Stomach (tissue), 9 donors: Measurements from ENCODE around the gene GAGE12J. TPM values are rescaled to one million over a fixed set of nuclear protein-coding genes. Genes with fewer than 3 reads are reported as not detected.

Experiments used
- DNase-seq, 2 donors: peaks; one replicate each; pipeline versions ENCODE4 v3.0.0 to v3.0.0-alpha.2; 2013 to 2019
- H3K27ac ChIP-seq, 5 donors: fragments of 200-600 bp in 4 of 5; sonication (generic) in 4 of 5; one replicate each; pipeline ENCODE4 v1.5.1; 2013 to 2019; ENCODE audit warnings: mild to moderate bottlenecking in 1 of 5, moderate library complexity in 1 of 5
- H3K27me3 ChIP-seq, 3 donors: fragments of 200-600 bp; sonication (generic); one replicate each; pipeline ENCODE4 v1.5.1; 2017 to 2019; ENCODE audit warnings: mixed run types in 1 of 3
- H3K36me3 ChIP-seq, 4 donors: fragments of 200-600 bp; sonication (generic); 1 replicate in 3 of 4; 2 replicates in 1 of 4; pipeline ENCODE4 v1.5.1; 2016 to 2019
- H3K4me1 ChIP-seq, 4 donors: fragments of 200-600 bp; sonication (generic); one replicate each; pipeline ENCODE4 v1.5.1; 2016 to 2019
- H3K4me3 ChIP-seq, 4 donors: fragments of 200-600 bp; sonication (generic) in 3 of 4; one replicate each; pipeline ENCODE4 v1.5.1; 2016 to 2019; ENCODE audit warnings: mild to moderate bottlenecking in 1 of 4
- H3K9me3 ChIP-seq, 4 donors: fragments of 200-600 bp; sonication (generic); one replicate each; pipeline ENCODE4 v1.5.1; 2016 to 2019
- CTCF ChIP-seq, 7 experiments: fragments of 450-650 bp in 4 of 7; fragments of 200-600 bp in 3 of 7; sonication (generic) in 3 of 7; IDR thresholded peaks; one replicate each; pipeline ENCODE4 v1.5.1; 2016 to 2019; ENCODE audit warnings: antibody characterized with exemption in 7 of 7, control low read depth in 2 of 7, mild to moderate bottlenecking in 1 of 7
- EP300 ChIP-seq: sonication (generic); formaldehyde crosslinking; IDR thresholded peaks from one replicate; pipeline ENCODE4 v1.6.1; 2017; ENCODE audit warnings: antibody characterized with exemption
- POLR2A ChIP-seq, 4 donors: fragments of 450-650 bp; IDR thresholded peaks; one replicate each; pipeline ENCODE4 v1.6.1; 2016; ENCODE audit warnings: antibody characterized with exemption in 4 of 4, control low read depth in 2 of 4, mild to moderate bottlenecking in 1 of 4, moderate library complexity in 1 of 4
- POLR2AphosphoS5 ChIP-seq, 3 donors: sonication (generic); formaldehyde crosslinking; IDR thresholded peaks; one replicate each; pipeline ENCODE4 v1.6.1; 2016; ENCODE audit warnings: antibody characterized with exemption in 3 of 3
- WGBS, 5 donors: extraction: QIAGEN DNeasy Blood & Tissue Kit in 3 of 5; methylation state at CpG; one replicate each; pipeline versions ENCODE4 v1.1.5 to v1.1.7; 2013 to 2018; 5-methylcytosine and 5-hydroxymethylcytosine counted together
- intact Hi-C: fragments of 100-400 bp; cut with DNase I; formaldehyde crosslinking; loops from one replicate; pipeline ENCODE4 v1.15.1; 2023; ENCODE audit warnings: low total_unique reads
- polyA plus RNA-seq, 3 donors: library from polyadenylated mRNA; stranded (reverse); fragments of 200-250 nt; gene quantifications; one replicate each; pipeline ENCODE4 v1.2.3, GENCODE V29; 2013
- total RNA-seq, 5 donors: library from RNA; depleted of rRNA; stranded (reverse); fragments of >200 nt; gene quantifications; one replicate each; pipeline versions ENCODE4 v1.1.0 to v1.2.3, GENCODE V29; 2014 to 2016
- donor health status: healthy with polysubstance abuse.
- donor health status: Bipolar disorder and iron deficiency.
- donor health status: healthy.

Gene GAGE12J
- total and polyA plus RNA-seq, 8 donors, result not detected

GRCh38 chrX:49276671-49277534 lies 44.9 kb upstream of the GAGE12J start:
- Histone ChIP-seq H3K27me3 (peaks cover 0 to 2% (median 0%) of the 10 kb centered on the region in 3 donors), H3K4me1 (peaks cover 0 to 28% (median 15%) of the 10 kb centered on the region in 4 donors), H3K36me3 (no peaks in the 10 kb centered on the region), H3K27ac (peak overlapping the region in 1 of 5 donors; percentile 32), H3K4me3 (no peak overlapping the region), H3K9me3 (no peaks in the 10 kb centered on the region)
- DNase-seq, result peak in 1 of 2 donors; percentile 32
- intact Hi-C loops, result no loop called here
- no peak for TF ChIP-seq POLR2A (IDR thresholded peaks at IDR 0.05)
- TF ChIP-seq EP300, result no peak
- TF ChIP-seq CTCF (IDR thresholded peaks at IDR 0.05), result no peak
- no peak for TF ChIP-seq POLR2AphosphoS5 (IDR thresholded peaks at IDR 0.05)
- 49 to 72% (median 70%) methylated on average over 11 to 19 of the region's 19 CpGs for WGBS, 5 donors

- Histone ChIP-seq H3K9me3 (no peaks in the 10 kb centered on the region), H3K36me3 (no peaks in the 10 kb centered on the region), H3K4me3 (no peak overlapping the region), H3K27me3 (peaks cover 0 to 4% (median 0%) of the 10 kb centered on the region in 3 donors), H3K4me1 (peaks cover 0 to 22% (median 9%) of the 10 kb centered on the region in 4 donors), H3K27ac (peak overlapping the region in 1 of 5 donors; percentile 32)
- WGBS, 5 donors, result 39 to 61% (median 53%) methylated on average over 3 of the region's 3 CpGs
- TF ChIP-seq CTCF (IDR thresholded peaks at IDR 0.05), result no peak
- TF ChIP-seq EP300, result no peak
- TF ChIP-seq POLR2A (IDR thresholded peaks at IDR 0.05), result no peak
- no peak for TF ChIP-seq POLR2AphosphoS5 (IDR thresholded peaks at IDR 0.05)
- no peak for DNase-seq
- intact Hi-C loops, result no loop called here
These were observed 44.4 kb upstream of the GAGE12J start for GRCh38 chrX:49277535-49277830.

- WGBS, 5 donors, result 79 to 90% (median 88%) methylated on average over 3 of the region's 3 CpGs
- Histone ChIP-seq H3K4me3 (no peak overlapping the region), H3K27ac (peak overlapping the region in 1 of 5 donors; percentile 32), H3K9me3 (no peaks in the 10 kb centered on the region), H3K4me1 (peaks cover 0 to 16% (median 8%) of the 10 kb centered on the region in 4 donors), H3K36me3 (no peaks in the 10 kb centered on the region), H3K27me3 (peaks cover 0 to 4% (median 0%) of the 10 kb centered on the region in 3 donors)
- DNase-seq, result no peak
- TF ChIP-seq EP300 (no peak), POLR2AphosphoS5 (IDR thresholded peaks at IDR 0.05) (no peak), POLR2A (IDR thresholded peaks at IDR 0.05) (no peak), CTCF (IDR thresholded peaks at IDR 0.05) (no peak)
- intact Hi-C loops, result no loop called here
These were observed 43.8 kb upstream of the GAGE12J start for GRCh38 chrX:49278081-49278480.

- WGBS, 5 donors, result 18 to 43% (median 24%) methylated on average over 9 to 11 of the region's 11 CpGs
- DNase-seq, result peak; percentile 25 to 68
- no peak for TF ChIP-seq POLR2AphosphoS5 (IDR thresholded peaks at IDR 0.05)
- TF ChIP-seq CTCF (IDR thresholded peaks at IDR 0.05), result peak in 3 of 7 experiments; percentile 16 to 38 (median 36)
- intact Hi-C loops, result loop anchor here (10.0 kb wide), 1 partner anchor 482 kb away; no protein-coding TSS in a partner anchor
- H3K9me3 ChIP-seq, result no peaks in the 10 kb centered on the region
- H3K4me1 ChIP-seq, result peaks cover 0 to 5% (median 0%) of the 10 kb centered on the region in 4 donors
- peaks cover 0 to 12% (median 5%) of the 10 kb centered on the region in 4 donors for H3K36me3 ChIP-seq
- peaks cover 0 to 8% (median 0%) of the 10 kb centered on the region in 3 donors for H3K27me3 ChIP-seq
- no peak overlapping the region for H3K4me3 ChIP-seq
- no peak overlapping the region for H3K27ac ChIP-seq
These were observed 39.2 kb upstream of the GAGE12J start for GRCh38 chrX:49282647-49283011.
